Measurements from ENCODE around the gene CDNF. TPM values are rescaled to one million over a fixed set of nuclear protein-coding genes. Genes with fewer than 3 reads are reported as not detected.

The CDNF gene
- total RNA-seq, 1 donor from 2014 or later, result 1.5 TPM

GRCh38 chr10:14815681-14816080 is 22.2 kb downstream of the CDNF start:
- Histone ChIP-seq H3K27ac (replicated peaks) (no peak overlapping the region), H3K27me3 (ENCODE audit: low read depth) (peaks cover 3% of the 10 kb centered on the region), H3K4me1 (no peaks in the 10 kb centered on the region), H3K4me3 (no peak overlapping the region), H3K9me3 (replicated peaks) (no peaks in the 10 kb centered on the region), H3K36me3 (no peaks in the 10 kb centered on the region)
- intact Hi-C loops (cut with micrococcal nuclease), result no loop called here
- TF ChIP-seq CTCF (IDR thresholded peaks at IDR 0.05; ENCODE audit: borderline replicate concordance), result no peak
- DNase-seq, result no peak

GRCh38 chr10:14812271-14812670 is 25.6 kb downstream of the CDNF start:
- H3K27ac ChIP-seq (replicated peaks), result no peak overlapping the region
- no peaks in the 10 kb centered on the region for H3K9me3 ChIP-seq (replicated peaks)
- intact Hi-C loops (cut with micrococcal nuclease), result no loop called here
- no peak for DNase-seq
- no peak overlapping the region for H3K4me3 ChIP-seq
- no peaks in the 10 kb centered on the region for H3K4me1 ChIP-seq
- TF ChIP-seq CTCF (IDR thresholded peaks at IDR 0.05; ENCODE audit: borderline replicate concordance), result no peak
- H3K27me3 ChIP-seq (ENCODE audit: low read depth), result peaks cover 3% of the 10 kb centered on the region
- no peaks in the 10 kb centered on the region for H3K36me3 ChIP-seq

GRCh38 chr10:14810969-14811953 is 26.6 kb downstream of the CDNF start:
- Histone ChIP-seq H3K4me1 (no peaks in the 10 kb centered on the region), H3K36me3 (no peaks in the 10 kb centered on the region), H3K27ac (replicated peaks) (no peak overlapping the region), H3K9me3 (replicated peaks) (no peaks in the 10 kb centered on the region), H3K27me3 (ENCODE audit: low read depth) (peaks cover 10% of the 10 kb centered on the region), H3K4me3 (no peak overlapping the region)
- intact Hi-C loops (cut with micrococcal nuclease), result no loop called here
- TF ChIP-seq CTCF (IDR thresholded peaks at IDR 0.05; ENCODE audit: borderline replicate concordance), result no peak
- DNase-seq, result no peak

- H3K4me3 ChIP-seq, result no peak overlapping the region
- peaks cover 6% of the 10 kb centered on the region for H3K27me3 ChIP-seq (ENCODE audit: low read depth)
- TF ChIP-seq CTCF (IDR thresholded peaks at IDR 0.05; ENCODE audit: borderline replicate concordance), result no peak
- H3K9me3 ChIP-seq (replicated peaks), result no peaks in the 10 kb centered on the region
- no peak overlapping the region for H3K27ac ChIP-seq (replicated peaks)
- H3K4me1 ChIP-seq, result no peaks in the 10 kb centered on the region
- no peak for DNase-seq
- no peaks in the 10 kb centered on the region for H3K36me3 ChIP-seq
- intact Hi-C loops (cut with micrococcal nuclease), result no loop called here
These were observed 31.5 kb downstream of the CDNF start for GRCh38 chr10:14806318-14806717.

- H3K27me3 ChIP-seq (ENCODE audit: low read depth), result peaks cover 6% of the 10 kb centered on the region
- no peaks in the 10 kb centered on the region for H3K4me1 ChIP-seq
- H3K36me3 ChIP-seq, result no peaks in the 10 kb centered on the region
- no peaks in the 10 kb centered on the region for H3K9me3 ChIP-seq (replicated peaks)
- no peak for DNase-seq
- H3K4me3 ChIP-seq, result no peak overlapping the region
- H3K27ac ChIP-seq (replicated peaks), result no peak overlapping the region
- no peak for TF ChIP-seq CTCF (IDR thresholded peaks at IDR 0.05; ENCODE audit: borderline replicate concordance)
- intact Hi-C loops (cut with micrococcal nuclease), result no loop called here
These were observed 34.0 kb downstream of the CDNF start for GRCh38 chr10:14803827-14804226.
